ENCODE results near the gene LMF2.

Gene LMF2

DNA sequence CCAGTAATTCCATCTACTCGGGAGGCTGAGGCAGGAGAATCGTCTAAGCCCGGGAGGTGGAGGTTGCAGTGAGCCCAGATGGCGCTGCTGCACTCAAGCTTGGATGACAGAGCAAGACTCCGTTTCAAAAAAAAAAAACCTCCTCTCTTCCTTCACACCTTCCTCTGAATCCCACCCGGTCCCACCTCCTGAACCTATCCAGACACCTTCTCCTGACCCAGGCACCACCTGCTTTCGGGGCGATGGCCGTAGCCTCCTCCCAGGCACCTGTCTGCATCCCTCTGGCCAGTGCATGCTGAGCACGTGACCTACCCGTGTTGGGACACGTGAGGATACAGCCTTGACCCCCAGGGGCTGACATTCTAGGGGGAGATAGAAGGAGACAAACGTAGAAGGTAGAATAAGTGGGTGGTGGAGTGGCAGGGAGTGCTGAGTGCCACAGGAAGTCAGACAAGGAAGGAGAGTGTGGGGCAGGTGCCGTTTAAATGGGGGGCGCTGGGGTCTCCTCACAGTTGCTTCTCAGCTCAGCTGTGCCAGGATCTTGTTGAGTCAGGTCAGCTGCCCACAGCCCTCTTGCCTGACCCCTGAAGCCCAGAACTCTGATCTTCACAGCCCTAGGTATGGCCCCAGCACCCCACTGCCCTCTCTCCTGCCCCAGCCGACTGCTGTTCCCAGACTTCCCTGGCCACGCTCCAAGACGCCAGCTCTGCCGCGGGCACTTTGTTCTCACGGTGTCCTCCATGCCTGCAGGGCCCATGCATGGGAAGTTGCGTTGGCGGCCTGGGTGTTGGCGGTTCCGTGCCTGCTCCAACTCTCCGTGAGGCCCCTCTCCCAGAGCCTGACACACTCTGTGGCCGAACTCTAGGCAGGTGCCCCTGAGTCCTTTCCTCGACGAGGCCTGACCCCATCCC is 22.0 kb downstream of the LMF2 start:
- H3K4me1 ChIP-seq (ENCODE audit: control insufficient read depth, insufficient read depth, low read length), result peaks cover 7% of the 10 kb centered on the region
- no peaks in the 10 kb centered on the region for H3K9me3 ChIP-seq (ENCODE audit: control insufficient read depth in 2 of 2, low read length in 2 of 2)
- H3K27ac ChIP-seq (ENCODE audit: low read length), result no peak overlapping the region
- no peak overlapping the region for H3K4me3 ChIP-seq (ENCODE audit: low read length in 2 of 2)
- no peaks in the 10 kb centered on the region for H3K36me3 ChIP-seq (ENCODE audit: control insufficient read depth in 2 of 2, insufficient read depth in 2 of 2, low read length in 2 of 2)
- H3K27me3 ChIP-seq (ENCODE audit: control insufficient read depth in 1 of 2, insufficient read depth in 2 of 2, low read length in 2 of 2), result peaks cover 33 to 51% of the 10 kb centered on the region in 2 donors
- no peak overlapping the region for H3K9ac ChIP-seq (ENCODE audit: low read length in 2 of 2)

DNA sequence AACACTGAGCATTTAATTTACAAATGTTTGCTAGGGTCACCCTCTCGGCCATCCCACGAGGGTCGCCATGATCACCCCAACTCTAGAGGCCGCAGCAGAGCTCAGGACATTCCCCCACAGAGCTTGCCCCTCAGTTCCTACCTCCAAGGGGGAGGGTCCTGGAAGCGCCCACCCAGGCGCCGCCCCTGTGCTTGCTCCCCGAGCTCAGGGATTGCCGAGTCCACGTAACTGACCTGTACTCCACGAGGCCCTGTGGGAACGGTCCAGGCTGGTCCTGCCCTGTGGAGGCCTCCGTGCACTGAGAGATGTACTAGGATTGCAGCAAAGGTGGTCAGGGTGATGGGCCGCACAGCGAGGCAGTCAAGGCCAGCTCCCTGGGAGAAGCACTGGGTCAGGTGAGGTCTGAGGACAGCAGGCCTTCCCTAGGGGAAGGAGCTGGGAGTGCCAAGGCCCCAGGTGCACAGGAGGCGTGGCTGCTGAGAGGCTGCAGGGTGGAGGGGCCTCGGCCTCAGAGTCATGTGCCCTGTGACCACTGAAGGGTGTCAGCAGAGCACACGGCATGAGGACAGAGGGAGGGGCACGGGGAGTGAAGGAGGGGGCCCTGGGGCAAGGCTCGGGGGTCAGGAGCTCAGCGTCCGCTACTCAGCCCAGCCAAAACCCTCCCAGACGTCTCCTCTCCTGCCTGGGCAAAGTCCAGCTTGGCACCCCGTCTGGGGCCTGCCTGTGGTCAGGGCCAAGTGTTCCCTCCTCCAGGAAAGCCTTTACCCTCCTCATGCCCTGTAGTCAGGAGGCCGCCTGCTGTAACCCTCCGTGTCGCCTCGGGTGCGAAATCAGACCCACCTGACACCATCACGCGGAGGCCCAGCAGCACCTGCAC is 23.3 kb downstream of the LMF2 start:
- Histone ChIP-seq H3K27me3 (ENCODE audit: control insufficient read depth in 1 of 2, insufficient read depth in 2 of 2, low read length in 2 of 2) (peaks cover 42 to 59% of the 10 kb centered on the region in 2 donors), H3K36me3 (ENCODE audit: control insufficient read depth in 2 of 2, insufficient read depth in 2 of 2, low read length in 2 of 2) (no peaks in the 10 kb centered on the region)

DNA sequence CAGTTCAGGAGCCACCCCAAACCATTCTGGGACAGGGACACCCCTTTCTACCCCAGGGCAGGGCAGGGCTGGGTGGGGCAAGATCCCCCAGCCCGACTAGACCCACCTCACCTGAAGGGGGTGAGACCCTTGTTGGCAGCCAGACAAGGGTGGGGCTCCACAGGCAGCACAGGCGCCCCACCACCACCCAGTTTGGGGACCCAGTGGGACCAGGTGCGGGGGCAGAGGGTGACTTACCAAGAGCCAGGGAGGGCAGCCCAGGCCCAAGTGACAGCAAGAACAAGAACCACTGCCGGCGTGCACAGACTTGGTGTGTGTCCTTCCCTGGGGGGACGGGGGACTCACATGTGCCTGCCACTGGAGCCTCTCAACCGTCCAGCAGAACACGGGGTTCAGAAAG is 23.9 kb downstream of the LMF2 start:
- peaks cover 7% of the 10 kb centered on the region for H3K4me1 ChIP-seq (ENCODE audit: control insufficient read depth, insufficient read depth, low read length)
- no peak overlapping the region for H3K27ac ChIP-seq (ENCODE audit: low read length)
- no peak overlapping the region for H3K4me3 ChIP-seq (ENCODE audit: low read length in 2 of 2)
- H3K27me3 ChIP-seq (ENCODE audit: control insufficient read depth in 1 of 2, insufficient read depth in 2 of 2, low read length in 2 of 2), result peaks cover 42 to 59% of the 10 kb centered on the region in 2 donors
- no peaks in the 10 kb centered on the region for H3K36me3 ChIP-seq (ENCODE audit: control insufficient read depth in 2 of 2, insufficient read depth in 2 of 2, low read length in 2 of 2)
- no peak overlapping the region for H3K9ac ChIP-seq (ENCODE audit: low read length in 2 of 2)
- no peaks in the 10 kb centered on the region for H3K9me3 ChIP-seq (ENCODE audit: control insufficient read depth in 2 of 2, low read length in 2 of 2)

More for the DNA sequence above, 23.3 kb downstream of the LMF2 start:
- Histone ChIP-seq H3K9me3 (ENCODE audit: control insufficient read depth in 2 of 2, low read length in 2 of 2) (no peaks in the 10 kb centered on the region), H3K27ac (ENCODE audit: low read length) (no peak overlapping the region), H3K9ac (ENCODE audit: low read length in 2 of 2) (no peak overlapping the region), H3K4me3 (ENCODE audit: low read length in 2 of 2) (no peak overlapping the region), H3K4me1 (ENCODE audit: control insufficient read depth, insufficient read depth, low read length) (peaks cover 7% of the 10 kb centered on the region)

DNA sequence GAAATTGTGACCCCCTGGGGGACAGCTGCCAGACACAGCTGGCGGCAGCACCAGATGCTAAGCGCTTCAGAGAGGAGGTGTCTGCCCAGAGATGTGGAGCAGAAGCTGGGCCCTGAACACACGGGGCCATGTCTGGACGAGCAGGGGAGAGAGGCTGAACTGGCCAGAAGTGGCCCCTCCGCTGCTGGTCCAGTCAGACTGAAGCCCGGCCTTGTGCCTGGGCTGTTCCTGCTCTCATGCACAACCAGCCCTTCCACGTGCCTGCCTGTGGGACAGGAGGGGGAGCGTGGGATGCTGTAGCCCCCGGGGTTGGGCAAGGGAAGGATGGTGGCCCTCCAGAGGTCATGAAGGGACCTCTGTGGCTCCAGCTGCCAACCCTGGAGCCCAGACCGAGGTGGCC is 24.4 kb downstream of the LMF2 start:
- H3K27me3 ChIP-seq (ENCODE audit: control insufficient read depth in 1 of 2, insufficient read depth in 2 of 2, low read length in 2 of 2), result peaks cover 42 to 59% of the 10 kb centered on the region in 2 donors
- no peak overlapping the region for H3K9ac ChIP-seq (ENCODE audit: low read length in 2 of 2)
- H3K27ac ChIP-seq (ENCODE audit: low read length), result no peak overlapping the region
- no peaks in the 10 kb centered on the region for H3K9me3 ChIP-seq (ENCODE audit: control insufficient read depth in 2 of 2, low read length in 2 of 2)
- H3K4me3 ChIP-seq (ENCODE audit: low read length in 2 of 2), result no peak overlapping the region
- H3K4me1 ChIP-seq (ENCODE audit: control insufficient read depth, insufficient read depth, low read length), result peaks cover 7% of the 10 kb centered on the region
- no peaks in the 10 kb centered on the region for H3K36me3 ChIP-seq (ENCODE audit: control insufficient read depth in 2 of 2, insufficient read depth in 2 of 2, low read length in 2 of 2)

DNA sequence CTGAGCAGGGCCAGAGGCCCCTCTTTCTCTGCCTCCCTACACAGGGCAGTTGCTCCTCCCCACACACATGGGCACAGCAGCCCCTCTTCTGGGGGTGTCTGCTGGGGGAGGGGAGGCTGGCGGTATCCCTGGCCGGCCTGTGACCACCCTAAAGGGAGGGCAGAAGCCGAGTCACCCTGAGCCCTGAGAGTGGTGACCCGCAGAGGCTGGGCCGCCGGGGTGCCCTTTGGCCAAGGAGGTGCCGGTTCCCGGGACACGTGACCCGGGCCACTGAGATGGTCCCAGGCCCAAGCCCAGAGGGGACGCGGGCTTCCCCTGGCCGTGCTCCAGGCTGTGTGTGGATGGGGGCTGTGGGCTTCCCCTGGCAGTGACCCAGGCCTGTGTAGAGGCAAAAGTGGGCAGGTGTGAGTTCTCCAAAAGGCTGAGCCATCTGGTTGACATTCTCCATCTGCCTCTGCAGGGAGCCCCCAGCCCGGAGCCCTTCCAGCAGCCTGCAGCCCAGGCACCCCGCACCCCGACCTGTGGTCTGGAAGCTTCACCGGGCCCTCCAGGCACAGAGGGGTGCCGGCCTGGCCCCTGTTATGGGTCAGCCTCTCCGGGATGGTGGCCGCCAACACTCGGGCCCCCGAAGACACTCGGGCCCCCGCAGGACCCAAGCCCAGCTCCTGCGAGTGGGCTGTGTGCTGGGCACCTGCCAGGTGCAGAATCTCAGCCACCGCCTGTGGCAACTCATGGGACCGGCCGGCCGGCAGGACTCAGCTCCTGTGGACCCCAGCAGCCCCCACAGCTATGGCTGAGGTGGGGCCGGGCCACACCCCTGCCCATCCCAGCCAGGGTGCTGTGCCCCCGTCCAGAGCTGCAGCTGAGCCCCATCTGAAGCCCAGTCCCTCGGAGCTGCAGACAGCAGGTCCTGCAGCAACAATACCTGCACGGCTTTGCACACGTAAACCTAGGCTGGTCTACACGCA is 25.1 kb downstream of the LMF2 start:
- Histone ChIP-seq H3K4me1 (ENCODE audit: control insufficient read depth, insufficient read depth, low read length) (peaks cover 7% of the 10 kb centered on the region), H3K27ac (ENCODE audit: low read length) (no peak overlapping the region), H3K36me3 (ENCODE audit: control insufficient read depth in 2 of 2, insufficient read depth in 2 of 2, low read length in 2 of 2) (no peaks in the 10 kb centered on the region), H3K27me3 (ENCODE audit: control insufficient read depth in 1 of 2, insufficient read depth in 2 of 2, low read length in 2 of 2) (peaks cover 42 to 57% of the 10 kb centered on the region in 2 donors), H3K9me3 (ENCODE audit: control insufficient read depth in 2 of 2, low read length in 2 of 2) (no peaks in the 10 kb centered on the region), H3K4me3 (ENCODE audit: low read length in 2 of 2) (no peak overlapping the region), H3K9ac (ENCODE audit: low read length in 2 of 2) (no peak overlapping the region)

DNA sequence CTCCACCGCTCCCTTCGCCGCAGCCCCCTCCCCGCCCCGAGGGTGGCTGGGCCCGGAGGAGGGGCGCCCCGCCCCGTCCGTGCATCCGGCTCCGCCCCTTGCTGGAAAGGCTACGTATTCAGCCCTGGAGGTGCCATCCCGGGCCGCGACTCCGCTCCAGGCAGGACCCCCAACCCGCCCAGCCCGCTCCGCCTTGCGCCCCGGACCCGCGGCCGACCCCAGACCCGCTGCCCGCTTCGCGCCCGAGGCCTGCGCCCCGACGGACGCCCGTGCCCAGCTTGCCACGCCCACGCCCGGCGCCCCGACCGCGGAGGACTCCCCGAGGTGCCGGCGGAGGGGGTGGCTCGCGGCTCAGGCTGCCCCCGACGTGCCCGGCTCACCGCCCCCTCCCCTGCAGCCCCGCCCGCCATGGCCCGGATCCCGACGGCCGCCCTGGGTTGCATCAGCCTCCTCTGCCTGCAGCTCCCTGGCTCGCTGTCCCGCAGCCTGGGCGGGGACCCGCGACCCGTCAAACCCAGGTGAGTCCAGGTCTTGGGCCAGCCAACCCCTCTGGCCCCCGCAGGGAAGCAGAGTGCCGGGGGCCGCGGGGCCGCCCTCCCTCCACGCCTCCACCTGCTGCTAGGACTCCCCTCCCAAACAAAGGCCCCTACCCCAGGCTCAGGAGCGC is 25.9 kb downstream of the LMF2 start, which contains the start of gene ADM2:
ADM2 (plus strand) TSS at position 104 of the 667 bp plus-strand sequence; CDS start at position 409, 305 bp downstream.
- Histone ChIP-seq H3K27me3 (ENCODE audit: control insufficient read depth in 1 of 2, insufficient read depth in 2 of 2, low read length in 2 of 2) (peaks cover 41 to 50% of the 10 kb centered on the region in 2 donors), H3K9me3 (ENCODE audit: control insufficient read depth in 2 of 2, low read length in 2 of 2) (no peaks in the 10 kb centered on the region), H3K27ac (ENCODE audit: low read length) (no peak within 1 kb of the TSS), H3K4me3 (ENCODE audit: low read length in 2 of 2) (peak within 1 kb of the TSS in 1 of 2 donors; percentile 29), H3K36me3 (ENCODE audit: control insufficient read depth in 2 of 2, insufficient read depth in 2 of 2, low read length in 2 of 2) (no peaks in the 10 kb centered on the region), H3K4me1 (ENCODE audit: control insufficient read depth, insufficient read depth, low read length) (peaks cover 7% of the 10 kb centered on the region), H3K9ac (ENCODE audit: low read length in 2 of 2) (no peak within 1 kb of the TSS)

GRCh38 chr22:50481045-50481439 is 26.5 kb downstream of the LMF2 start:
- no peaks in the 10 kb centered on the region for H3K36me3 ChIP-seq (ENCODE audit: control insufficient read depth in 2 of 2, insufficient read depth in 2 of 2, low read length in 2 of 2)
- H3K27ac ChIP-seq (ENCODE audit: low read length), result no peak overlapping the region
- no peak overlapping the region for H3K9ac ChIP-seq (ENCODE audit: low read length in 2 of 2)
- peaks cover 7% of the 10 kb centered on the region for H3K4me1 ChIP-seq (ENCODE audit: control insufficient read depth, insufficient read depth, low read length)
- H3K27me3 ChIP-seq (ENCODE audit: control insufficient read depth in 1 of 2, insufficient read depth in 2 of 2, low read length in 2 of 2), result peaks cover 39 to 50% of the 10 kb centered on the region in 2 donors
- H3K4me3 ChIP-seq (ENCODE audit: low read length in 2 of 2), result no peak overlapping the region
- H3K9me3 ChIP-seq (ENCODE audit: control insufficient read depth in 2 of 2, low read length in 2 of 2), result no peaks in the 10 kb centered on the region

- Histone ChIP-seq H3K9ac (ENCODE audit: low read length in 2 of 2) (no peak overlapping the region), H3K9me3 (ENCODE audit: control insufficient read depth in 2 of 2, low read length in 2 of 2) (no peaks in the 10 kb centered on the region), H3K27ac (ENCODE audit: low read length) (no peak overlapping the region), H3K4me3 (ENCODE audit: low read length in 2 of 2) (no peak overlapping the region), H3K36me3 (ENCODE audit: control insufficient read depth in 2 of 2, insufficient read depth in 2 of 2, low read length in 2 of 2) (no peaks in the 10 kb centered on the region), H3K27me3 (ENCODE audit: control insufficient read depth in 1 of 2, insufficient read depth in 2 of 2, low read length in 2 of 2) (peaks cover 32 to 50% of the 10 kb centered on the region in 2 donors), H3K4me1 (ENCODE audit: control insufficient read depth, insufficient read depth, low read length) (peaks cover 12% of the 10 kb centered on the region)
These were observed 27.8 kb downstream of the LMF2 start for GRCh38 chr22:50479721-50480120.

DNA sequence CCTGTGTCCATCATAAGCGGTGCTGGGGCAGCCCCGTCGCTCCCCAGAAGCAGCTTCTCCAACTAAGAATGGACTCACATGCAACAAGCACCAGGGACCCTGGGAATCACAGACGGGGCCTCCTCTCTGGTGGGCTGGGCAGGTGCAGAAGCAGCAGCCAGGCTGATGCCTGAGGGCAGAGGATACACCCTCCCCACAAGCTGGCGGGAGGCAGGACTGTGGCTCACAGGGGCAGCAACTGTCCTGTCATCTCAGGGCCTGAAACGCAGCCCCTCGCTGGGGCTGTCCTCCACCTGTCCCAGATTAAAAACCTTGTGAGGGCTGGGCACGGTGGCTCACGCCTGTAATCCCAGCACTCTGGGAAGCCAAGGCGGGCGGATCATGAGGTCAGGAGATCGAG is 29.6 kb downstream of the LMF2 start:
- Histone ChIP-seq H3K36me3 (ENCODE audit: control insufficient read depth in 2 of 2, insufficient read depth in 2 of 2, low read length in 2 of 2) (no peaks in the 10 kb centered on the region), H3K27me3 (ENCODE audit: control insufficient read depth in 1 of 2, insufficient read depth in 2 of 2, low read length in 2 of 2) (peaks cover 21 to 33% of the 10 kb centered on the region in 2 donors), H3K4me3 (ENCODE audit: low read length in 2 of 2) (no peak overlapping the region), H3K27ac (ENCODE audit: low read length) (no peak overlapping the region), H3K9me3 (ENCODE audit: control insufficient read depth in 2 of 2, low read length in 2 of 2) (no peaks in the 10 kb centered on the region), H3K9ac (ENCODE audit: low read length in 2 of 2) (no peak overlapping the region), H3K4me1 (ENCODE audit: control insufficient read depth, insufficient read depth, low read length) (peaks cover 25% of the 10 kb centered on the region)

Data from stomach smooth muscle (tissue), 2 donors.